ENCODE results near the gene FCN1. TPM values are rescaled to one million over a fixed set of nuclear protein-coding genes. Genes with fewer than 3 reads are reported as not detected.

Gene FCN1
- total and polyA plus RNA-seq, 2 of the 8 experiments (the other 6 are each of a cell fraction or from before 2014, with no cell fraction given), result not detected

GRCh38 chr9:134966697-134967546 lies 49.2 kb upstream of the FCN1 start (continued):
- TF ChIP-seq CHD7 (IDR thresholded peaks at IDR 0.05; ENCODE audit: insufficient replicate concordance, low read length) (no peak), KDM5A (IDR thresholded peaks at IDR 0.05; ENCODE audit: low read length) (no peak), CHD2 (IDR thresholded peaks at IDR 0.05; ENCODE audit: low read length) (no peak), CTCF (IDR thresholded peaks at IDR 0.05; ENCODE audit: control extremely low read depth in 1 of 3, insufficient read depth in 1 of 3, low read depth in 1 of 3, low read length in 3 of 3) (no peak), RXRA (IDR thresholded peaks at IDR 0.05; ENCODE audit: insufficient read depth, low read depth, low read length) (no peak), E2F6 (IDR thresholded peaks at IDR 0.05) (no peak)

Measured in H1 (cell line).